HG03571 (cell line): Measurements from ENCODE around the gene TBCD.
"Not testable (repeated sequence)": the region's sequence is repeated elsewhere in the genome, so short reads cannot be mapped to it uniquely, and the experiment has no call there.

Source experiments
- ATAC-seq: cut with Tn5 transposase; IDR thresholded peaks from one replicate; pipeline ENCODE4 v1.9.1; 2021; ENCODE audit not compliant: unreplicated experiment

TBCD gene

DNA sequence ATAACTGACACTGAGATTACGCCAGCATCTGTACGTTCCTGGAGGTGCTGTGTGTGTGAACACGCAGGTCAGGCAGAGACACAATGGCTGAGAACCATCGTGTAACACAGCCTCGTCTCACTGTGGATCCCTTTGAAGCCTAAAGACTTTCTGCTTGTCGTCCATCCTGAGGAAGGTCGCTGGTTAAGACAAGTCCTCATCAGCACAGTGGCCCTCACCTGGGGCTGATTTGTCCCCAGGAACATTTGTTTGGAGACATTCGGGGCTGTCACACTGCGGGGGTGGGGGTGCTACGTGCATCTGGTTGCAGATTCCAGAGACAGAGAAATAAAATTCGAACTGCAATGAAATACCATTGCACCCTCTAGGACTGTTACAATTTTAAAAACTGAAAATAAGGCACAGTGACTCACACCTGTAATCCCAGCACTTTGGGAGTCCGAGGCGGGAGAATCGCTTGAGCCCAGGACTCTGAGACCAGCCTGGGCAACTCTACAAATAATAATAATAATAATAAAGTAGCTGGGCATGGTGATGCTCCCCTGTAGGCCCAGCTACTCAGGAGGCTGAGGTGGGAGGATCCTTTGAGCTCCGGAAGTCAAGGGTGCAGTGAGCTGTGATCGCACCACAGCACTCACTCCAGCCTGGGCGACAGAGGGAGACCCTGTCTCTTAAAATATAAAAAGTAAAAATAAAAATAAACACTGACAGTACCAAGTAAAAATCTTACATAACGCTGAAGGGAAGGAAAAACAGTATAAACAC is 215.6 kb downstream of the TBCD start:
- ATAC-seq, result no peak

DNA sequence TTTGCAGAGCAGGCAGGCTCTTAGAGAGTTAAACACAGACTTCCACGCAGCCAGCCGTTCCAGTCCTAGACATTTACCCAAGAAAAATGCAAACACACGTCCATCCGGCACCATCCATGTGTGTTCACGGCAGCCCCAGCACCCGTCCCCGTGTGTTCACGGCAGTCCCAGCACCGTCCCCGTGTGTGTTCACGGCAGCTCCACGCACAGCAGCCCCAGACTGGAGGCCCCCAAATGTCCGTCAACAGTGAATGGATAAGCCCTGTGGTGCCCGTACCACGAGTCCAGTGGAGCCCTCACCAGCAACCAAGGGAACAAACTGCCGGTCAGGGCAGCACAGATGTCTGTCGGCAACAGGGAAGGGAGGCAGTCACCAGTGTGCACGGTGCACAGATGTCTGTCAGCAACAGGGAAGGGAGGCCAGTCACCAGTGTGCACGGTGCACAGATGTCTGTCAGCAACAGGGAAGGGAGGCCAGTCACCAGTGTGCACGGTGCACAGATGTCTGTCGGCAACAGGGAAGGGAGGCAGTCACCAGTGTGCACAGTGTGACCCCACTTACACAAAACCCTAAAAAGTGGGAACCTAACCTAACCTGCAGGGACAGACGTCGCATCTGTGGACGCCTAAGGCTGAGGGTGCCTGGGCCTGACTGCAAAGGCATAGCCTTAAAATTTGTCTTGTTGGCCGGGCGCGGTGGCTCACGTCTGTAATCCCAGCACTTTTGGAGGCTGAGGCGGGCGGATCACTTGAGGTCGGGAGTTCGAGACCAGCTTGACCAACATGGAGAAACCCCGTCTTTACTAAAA is 216.4 kb downstream of the TBCD start:
- ATAC-seq, result not testable (repeated sequence)

DNA sequence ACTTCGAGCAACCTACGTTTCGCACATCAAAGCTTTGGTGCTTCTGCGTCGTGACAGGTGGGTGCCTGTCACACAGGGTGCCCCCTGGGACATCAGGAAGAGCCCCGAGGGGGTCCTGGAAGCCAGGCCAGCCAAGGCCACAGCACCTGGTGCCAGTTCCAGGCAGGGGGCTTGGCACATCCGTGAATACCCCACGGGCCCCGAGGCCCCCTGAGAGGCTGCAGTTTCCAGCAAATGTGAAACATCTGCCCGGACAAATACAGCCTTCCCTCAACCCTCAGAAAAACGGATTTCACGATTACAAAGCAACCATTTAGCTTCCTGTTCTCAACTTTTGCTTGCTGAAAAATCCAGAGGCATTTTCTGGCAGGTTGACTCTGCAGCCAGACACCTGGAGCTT is 218.2 kb downstream of the TBCD start:
- ATAC-seq, result no peak

DNA sequence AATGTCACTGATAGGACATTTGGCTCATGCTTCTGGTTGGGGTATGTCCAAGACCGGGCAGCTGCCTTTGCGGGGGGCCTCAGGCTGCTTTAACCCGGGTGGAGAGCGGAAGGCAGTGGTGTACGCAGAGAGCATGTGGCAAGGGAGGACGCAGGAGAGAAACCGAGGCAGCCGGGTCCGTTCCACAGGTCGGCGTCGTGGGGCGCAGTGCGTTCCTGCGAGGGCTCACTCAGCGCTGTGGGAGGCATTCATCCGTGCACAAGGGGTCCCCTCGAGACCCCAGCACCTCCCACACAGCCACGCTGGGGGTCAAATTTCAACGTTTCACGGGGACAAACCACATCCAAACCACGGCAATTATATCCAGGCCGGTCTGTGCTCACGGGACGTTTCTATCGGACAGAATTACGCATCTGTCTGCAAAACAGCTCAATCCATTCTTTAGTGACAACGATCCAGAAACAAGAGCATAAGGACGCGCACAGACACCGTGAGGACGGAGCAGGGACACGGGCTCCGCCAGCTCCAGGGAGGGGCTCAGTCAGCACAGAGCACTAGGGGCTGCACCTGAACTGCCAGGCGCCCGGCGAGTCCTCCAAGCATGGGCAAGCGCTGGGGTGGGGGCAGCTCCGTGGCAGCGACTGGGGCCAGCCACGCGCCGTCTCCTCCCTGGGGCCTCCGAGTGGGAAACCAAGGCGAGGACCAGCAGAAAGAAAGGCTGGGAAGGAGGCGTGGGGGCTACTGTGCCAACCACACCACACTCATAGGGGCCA is 219.1 kb downstream of the TBCD start:
- ATAC-seq, result no peak

DNA sequence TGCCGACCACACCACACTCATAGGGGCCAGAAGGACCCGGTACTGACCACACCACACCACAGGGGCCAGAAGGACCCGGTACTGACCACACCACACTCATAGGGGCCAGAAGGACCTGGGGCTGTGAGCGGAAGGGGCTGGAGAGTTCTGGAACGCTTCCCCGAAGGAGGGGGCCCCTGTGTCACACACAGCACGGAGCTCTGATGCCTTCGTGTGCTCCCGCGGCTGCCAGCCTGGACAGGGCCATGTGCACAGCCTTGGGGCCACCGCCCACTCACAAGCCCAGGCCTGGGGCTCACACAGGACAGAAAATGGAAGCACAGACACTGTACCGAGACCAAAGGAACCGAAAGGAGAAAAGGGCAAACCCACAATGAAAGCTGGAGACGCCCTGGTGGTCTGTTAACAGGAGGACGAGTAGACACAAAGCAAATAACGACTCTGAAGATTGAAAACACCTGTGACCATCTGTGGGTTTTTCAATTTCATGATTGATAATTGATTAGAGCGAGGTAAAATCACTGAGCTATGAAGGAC is 221.0 kb downstream of the TBCD start:
- ATAC-seq, result no peak

DNA sequence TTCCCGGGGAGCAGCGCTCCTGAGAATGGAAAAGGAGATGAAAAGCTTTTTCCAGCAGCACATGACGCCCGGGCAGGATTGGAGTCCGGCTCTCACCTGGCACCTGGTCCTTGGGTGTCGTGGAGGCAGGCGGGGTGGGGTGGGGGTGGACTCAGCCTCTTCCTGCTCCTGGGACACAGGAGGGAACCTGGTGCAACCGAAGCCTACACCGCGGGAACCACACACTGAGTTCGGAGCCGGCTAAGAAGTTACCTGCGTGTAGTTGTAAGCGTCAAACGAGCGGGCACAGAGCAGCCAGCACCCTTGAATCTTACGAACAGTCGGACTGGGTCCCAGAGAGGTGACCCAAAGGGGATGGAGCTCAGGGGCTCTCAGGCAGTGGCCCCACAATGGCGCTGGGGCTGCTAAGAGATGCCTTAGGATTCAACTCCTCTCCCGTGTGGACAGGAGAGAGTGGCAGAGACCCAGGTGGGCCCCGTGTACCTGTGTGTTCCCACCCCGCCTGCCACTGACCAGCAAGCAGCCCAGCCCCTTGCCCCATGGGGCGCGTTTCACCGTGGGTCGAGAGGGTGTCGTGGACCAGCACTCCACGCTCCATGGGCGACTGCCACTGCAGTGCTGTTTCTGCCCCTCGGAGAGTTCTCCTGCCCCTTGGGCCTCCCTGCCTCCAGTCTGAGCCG is 221.7 kb downstream of the TBCD start:
- ATAC-seq, result no peak

DNA sequence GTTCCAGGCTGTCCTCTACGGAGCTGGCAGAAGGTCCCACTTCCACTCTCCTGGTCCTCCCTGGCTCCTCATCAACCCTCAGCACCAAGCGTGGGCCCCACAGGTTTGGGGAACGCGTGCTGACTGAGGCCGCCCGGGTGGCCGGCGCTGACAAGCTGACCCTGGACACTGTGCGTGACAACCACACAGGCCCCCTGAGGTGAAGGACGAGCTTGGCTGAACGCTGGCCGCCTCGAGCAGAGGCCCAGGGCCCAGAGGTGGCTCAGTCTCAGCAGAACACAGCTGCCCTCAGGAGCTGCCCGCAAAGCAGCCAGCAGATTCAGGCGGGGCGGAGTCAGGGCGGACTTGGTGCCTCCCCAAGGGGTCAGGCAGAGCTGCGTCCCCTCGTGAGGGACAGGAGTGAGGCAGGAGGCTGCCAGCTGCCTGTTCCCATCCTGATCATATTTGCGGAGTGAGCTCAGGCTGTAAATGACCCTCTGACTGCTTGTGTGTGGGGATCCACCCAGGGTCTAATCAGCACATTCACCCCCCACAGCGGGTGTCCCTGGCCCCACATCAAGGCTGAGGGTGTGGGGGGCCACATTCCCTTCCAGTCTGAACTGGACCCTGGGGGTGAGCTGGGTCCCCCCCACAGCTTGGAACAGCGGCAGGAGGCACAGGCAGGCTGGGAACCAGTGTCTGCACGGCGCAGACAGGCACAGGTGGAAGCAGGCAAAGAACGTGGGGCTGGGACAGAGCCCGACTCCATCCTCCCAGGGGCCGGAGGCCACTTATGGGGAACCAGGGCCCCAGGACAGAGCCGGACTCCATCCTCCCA is 222.5 kb downstream of the TBCD start:
- ATAC-seq, result no peak

DNA sequence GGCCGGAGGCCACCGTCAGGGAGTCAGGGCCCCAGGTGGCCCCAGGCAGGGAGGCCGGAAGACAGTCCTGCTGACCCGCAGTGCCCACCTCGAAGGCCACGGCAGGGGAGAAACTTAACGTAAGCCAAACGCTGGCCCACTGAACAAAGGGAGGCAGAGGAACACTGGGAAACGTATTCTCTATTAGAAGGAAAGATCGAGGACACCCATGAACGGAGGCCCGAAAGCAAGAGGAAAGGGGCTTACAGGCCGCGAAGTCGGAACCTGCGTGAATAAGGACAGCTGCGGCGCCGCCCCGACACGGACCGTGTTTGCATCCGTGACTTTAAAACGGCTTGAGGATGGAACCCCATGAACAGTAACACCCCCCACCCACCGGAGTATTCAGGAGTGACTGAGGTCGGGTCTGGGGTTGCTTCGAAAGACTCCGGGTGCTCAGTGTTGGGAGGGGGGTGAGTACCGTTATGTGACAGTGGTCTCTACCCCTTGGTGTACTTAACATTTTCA is 225.2 kb downstream of the TBCD start:
- ATAC-seq, result no peak

DNA sequence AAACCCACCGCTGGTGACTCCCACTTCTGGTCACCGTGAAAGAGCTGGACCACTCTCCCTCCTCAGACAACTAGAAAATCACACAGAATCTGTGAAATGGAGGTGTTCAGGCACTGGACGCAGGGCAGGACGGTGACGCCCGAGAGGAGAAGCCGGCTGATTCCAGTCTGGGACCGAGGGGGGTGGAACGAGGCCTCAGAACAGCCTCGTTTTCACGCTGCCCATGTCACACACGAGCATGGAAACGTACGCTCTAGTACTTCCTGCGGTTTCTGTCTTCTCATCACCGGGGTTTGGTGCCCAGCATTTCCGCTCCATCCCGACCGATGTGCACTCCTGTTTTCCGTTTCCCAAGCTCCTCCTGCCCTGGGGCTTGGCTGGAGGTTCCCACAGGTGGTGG is 225.7 kb downstream of the TBCD start:
- no peak for ATAC-seq

DNA sequence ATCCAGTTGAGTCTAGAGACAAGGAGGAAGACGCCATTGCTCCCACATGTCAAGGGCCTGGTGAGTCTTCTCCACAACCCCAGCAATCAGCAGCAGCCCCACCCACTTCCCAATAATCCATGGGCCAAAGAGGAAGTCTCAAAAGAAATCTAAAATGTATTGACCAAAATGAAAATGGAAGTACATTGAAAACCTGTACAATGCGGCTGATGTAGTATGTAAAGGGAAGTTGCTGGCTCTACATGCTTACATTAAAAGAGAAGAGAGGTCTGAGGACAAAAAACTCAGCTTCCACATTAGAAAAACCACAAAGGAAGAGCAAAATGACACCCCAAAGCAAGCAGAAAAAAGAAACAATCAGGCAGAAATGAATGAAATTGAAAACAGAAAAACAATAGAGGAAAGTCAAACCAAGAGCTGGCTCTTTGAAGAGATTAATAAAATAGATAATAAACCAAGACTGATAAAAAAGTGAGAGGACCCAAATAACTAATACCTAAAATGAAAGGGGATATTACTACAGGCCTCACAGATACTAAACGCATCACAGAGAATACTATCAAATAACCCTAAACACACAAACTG is 227.0 kb downstream of the TBCD start:
- ATAC-seq, result no peak

DNA sequence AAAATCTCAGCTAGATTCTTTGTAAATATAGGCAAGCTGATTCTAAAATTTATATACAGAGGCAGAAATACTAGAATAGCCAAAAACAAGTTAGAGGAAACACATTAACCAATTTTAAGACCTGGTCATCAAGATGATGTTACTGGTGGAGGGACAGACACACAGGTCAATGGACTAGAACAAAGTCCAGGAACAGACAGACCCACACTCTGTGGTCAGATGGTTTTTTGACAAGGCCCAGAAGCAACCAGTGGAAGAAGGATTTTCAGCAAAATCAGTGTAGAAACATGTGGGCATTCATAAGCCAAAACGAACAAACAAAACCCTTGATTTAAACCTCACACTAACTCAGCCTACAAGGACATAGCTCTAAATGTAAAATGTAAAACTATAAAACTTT is 227.9 kb downstream of the TBCD start:
- ATAC-seq, result no peak

DNA sequence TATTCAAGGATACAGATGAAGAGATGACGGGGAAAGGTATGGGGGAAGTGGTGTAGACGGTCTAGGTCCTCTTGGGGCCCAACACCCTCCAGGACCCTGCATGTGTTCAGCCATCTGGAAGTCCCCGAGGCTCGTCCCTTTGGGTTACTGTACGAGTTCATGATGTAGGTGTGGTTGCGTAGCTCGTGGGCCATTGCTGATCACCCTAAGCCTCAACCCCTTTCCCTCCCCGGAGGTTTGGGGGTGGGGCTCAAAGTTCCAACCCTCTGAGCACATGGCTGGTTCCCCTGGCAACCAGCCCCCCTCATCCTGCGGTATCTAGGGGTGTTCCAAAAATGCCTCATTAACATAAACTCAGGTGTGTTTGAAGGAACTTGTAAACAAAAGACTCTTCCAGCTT is 228.8 kb downstream of the TBCD start:
- ATAC-seq, result no peak

DNA sequence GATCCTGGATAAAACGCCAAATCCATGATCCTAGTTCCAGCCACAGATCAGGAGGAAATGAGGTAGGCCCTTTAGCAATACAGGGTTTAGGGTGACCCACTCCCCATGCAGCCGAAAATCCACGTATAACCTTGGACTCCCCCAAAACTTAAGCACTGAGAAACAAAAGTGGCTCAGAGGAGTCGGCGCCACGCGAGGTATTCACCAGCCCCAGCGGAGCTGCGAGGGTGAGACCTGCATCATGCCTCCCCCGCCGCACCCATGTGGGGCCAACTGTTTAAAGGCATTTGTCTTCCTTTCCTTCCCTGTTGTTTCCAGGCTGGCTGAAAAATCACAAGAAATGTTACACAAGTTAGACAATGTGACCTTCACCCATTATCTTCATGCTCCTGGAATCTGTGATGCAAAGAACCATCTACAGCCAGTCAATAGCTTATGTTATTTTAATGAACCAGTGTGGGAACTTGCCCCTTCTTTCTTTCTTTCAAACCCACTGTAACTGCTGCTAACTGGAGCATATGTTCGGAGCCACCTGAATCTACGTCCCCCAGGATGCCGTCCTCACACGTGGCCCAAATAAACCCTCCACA is 229.4 kb downstream of the TBCD start:
- no peak for ATAC-seq

DNA sequence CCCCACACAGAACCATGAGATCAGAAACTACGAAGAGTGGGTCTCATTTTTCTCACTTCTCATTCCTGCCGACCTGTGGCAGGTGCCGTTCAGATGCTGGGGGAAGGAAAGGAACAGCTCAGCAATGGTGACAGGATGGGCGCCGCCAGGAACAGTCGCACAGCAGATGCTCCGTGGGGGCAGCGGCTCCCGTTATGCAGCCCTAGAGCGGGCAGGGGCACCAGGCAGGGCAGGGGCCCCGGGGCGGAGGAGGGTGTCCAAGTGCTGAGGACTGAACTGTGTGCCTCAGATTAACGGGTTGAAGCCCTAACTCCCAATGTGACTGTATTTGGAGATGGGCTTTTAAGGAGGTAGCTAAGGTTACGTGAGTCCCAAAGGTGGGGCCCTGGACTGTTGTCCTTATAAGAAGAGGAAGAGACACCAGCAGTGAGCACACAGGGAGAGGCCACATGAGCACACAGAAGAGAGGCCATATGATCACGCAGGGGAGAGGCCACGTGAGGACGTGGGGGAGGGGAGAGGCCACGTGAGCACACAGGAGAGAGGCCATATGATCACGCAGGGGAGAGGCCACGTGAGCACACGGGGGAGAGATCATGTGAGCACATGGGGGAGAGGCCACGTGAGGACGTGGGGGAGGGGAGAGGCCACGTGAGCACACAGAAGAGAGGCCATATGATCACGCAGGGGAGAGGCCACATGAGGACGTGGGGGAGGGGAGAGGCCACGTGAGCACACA is 231.8 kb downstream of the TBCD start:
- ATAC-seq, result no peak

DNA sequence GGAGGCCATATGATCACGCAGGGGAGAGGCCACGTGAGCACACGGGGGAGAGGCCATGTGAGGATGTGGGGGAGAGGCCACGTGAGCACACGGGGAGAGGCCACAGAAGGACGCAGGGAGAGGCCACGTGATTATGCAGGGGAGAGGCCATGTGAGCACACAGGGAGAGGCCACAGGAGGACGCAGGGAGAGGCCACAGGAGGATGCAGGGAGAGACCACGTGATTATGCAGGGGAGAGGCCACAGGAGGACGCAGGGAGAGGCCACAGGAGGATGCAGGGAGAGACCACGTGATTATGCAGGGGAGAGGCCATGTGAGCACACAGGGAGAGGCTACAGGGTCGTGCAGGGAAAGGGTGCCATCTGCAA is 232.4 kb downstream of the TBCD start:
- ATAC-seq, result not testable (repeated sequence)

DNA sequence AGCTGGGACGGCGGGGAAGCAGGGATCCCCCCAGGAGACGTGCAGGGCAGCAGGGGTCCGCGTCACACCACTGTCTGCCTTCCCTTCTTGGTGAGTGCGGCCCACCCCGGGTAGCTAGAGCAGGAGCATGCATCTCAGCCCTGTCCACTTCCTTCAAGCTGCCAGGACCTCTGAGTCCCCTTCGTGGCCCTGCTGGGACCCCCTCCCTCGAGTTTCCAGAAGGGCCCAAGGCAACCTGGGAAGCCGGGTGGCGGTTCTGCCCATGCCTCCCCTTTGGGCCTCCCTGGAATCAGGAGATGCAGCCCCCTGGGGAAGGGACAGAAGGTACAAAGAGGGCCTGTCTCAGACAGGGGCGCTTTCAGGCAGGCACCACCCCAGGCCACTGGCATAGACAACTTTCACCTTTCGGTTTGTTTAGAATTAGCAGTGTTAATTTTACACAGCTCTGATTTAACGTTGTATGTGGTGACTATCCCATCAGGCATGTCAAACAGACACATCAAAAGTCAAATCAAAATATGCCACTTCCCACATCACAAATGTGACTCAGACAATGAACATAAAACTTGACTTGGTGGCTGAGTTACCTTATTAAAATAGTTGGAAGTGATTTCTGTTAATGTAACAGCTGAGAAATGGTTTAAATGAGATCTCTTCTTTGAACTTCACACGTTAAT is 233.0 kb downstream of the TBCD start:
- no peak for ATAC-seq

DNA sequence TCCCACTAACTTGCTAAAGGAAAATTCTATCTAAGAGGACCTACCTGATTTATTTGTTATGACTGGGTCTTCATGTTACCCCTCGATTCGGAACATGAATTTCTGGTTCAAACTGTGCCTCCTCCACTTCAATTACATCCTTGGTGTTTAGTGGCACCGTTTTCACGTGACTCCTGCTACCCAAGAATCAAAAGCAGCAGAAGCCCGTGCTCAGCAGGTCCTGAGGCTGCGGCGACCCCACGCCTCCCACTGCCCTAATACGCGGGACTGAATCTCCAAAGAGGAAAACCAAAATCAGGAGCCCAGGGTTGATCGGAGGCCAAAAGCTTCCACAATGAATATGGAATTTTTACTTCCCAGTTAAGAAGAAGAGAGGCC is 233.6 kb downstream of the TBCD start:
- ATAC-seq, result no peak

DNA sequence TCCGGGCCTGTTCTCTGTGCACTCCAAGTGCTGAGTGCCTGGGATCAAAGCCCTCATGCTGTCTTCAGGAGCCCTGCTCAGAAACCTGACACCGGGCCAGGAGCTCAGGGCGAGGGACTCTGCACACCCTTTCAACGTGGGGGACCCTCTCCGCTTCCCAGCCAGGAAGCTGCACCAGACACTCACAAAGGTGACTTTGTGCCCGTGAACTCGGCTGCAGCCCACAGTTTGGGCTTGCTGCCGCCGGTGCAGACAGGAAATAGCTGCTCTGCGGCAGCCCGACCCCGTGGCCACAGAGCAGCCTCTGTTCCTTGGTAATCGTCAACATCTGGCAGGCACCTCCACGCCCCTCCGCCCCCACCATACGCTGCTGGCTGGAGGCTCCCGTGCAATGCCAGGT is 234.1 kb downstream of the TBCD start:
- no peak for ATAC-seq
